ENCODE data around the gene GAS6.

GAS6 gene

GRCh38 chr13:113787694-113788093, 76.2 kb downstream of the GAS6 start:
- no peak for DNase-seq

- DNase-seq, result no peak
These were observed 77.5 kb downstream of the GAS6 start for GRCh38 chr13:113786262-113786841.

- DNase-seq, result no peak
These were observed 78.5 kb downstream of the GAS6 start for GRCh38 chr13:113785051-113786010.

- no peak for DNase-seq
These were observed 79.2 kb downstream of the GAS6 start for GRCh38 chr13:113784645-113785024.

GRCh38 chr13:113783966-113784644, 79.8 kb downstream of the GAS6 start:
- DNase-seq, result no peak

- DNase-seq, result no peak
These were observed 80.5 kb downstream of the GAS6 start for GRCh38 chr13:113783200-113783881.

- no peak for DNase-seq
These were observed 81.4 kb downstream of the GAS6 start for GRCh38 chr13:113782472-113782871.

GRCh38 chr13:113781571-113781970, 82.3 kb downstream of the GAS6 start:
- no peak for DNase-seq

- DNase-seq, result no peak
These were observed 86.3 kb downstream of the GAS6 start for GRCh38 chr13:113777311-113778260.

GRCh38 chr13:113776231-113777125, 87.4 kb downstream of the GAS6 start:
- no peak for DNase-seq

- DNase-seq, result no peak
These were observed 88.3 kb downstream of the GAS6 start for GRCh38 chr13:113775451-113776145.

GRCh38 chr13:113774177-113775107, 89.4 kb downstream of the GAS6 start:
- no peak for DNase-seq

GRCh38 chr13:113771709-113772331, 92.1 kb downstream of the GAS6 start:
- DNase-seq, result no peak

GRCh38 chr13:113770937-113771336, 92.9 kb downstream of the GAS6 start:
- no peak for DNase-seq

Data from CD4-positive, alpha-beta T cell treated with Interleukin-21 for 1 hour (primary cell).